GM10266 (cell line): ENCODE results near the gene FADS6.

Source experiments
- DNase-seq: peaks from one replicate; pipeline ENCODE4 v3.0.0; 2012; ENCODE audit errors: extremely low spot score
- CTCF ChIP-seq: IDR thresholded peaks from 2 replicates; pipeline ENCODE4 v1.5.1; 2012; ENCODE audit warnings: mild to moderate bottlenecking, low read depth; ENCODE audit not compliant: control insufficient read depth, insufficient read depth; ENCODE audit errors: missing control alignments

Gene FADS6

GRCh38 chr17:74898376-74898946, 5.0 kb upstream of the FADS6 start:
- no peak for DNase-seq
- no peak for TF ChIP-seq CTCF

DNA sequence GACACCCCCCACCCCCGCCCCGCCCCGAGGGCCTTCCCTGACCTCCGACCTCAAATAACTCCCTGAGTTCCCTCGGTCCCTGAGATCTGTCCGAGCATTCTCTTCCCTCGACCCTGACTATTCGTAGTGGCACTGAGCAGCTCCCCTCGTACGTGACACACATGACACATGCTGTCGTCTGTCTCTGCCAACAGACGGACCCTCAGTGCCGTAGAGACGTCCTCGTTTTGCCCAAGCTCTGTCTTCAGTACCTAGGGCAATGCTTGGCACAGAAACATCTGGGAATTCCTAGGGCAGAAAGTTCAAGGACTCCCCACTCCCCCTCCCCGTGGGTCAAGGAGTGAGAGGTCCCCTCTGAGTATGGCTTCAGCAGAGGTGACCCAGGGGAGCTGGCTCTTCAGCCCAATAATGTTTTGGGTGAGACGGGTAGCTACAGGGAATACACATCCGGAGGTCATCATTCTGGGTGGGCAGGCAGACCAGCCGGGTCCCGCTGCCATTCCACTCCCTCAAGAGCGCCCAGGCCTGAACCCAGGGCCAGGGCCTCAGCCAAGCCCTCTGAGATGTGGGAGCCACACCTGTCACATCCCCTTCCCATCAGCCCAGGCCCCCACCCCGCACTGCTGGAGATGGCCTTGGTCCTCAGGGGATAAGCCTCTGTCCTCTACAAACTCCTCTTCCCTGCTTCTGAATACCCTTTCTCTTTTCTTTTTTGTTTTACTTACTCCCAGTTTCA, 671 bp upstream of the FADS6 start:
- no peak for TF ChIP-seq CTCF
- DNase-seq: no peak

DNA sequence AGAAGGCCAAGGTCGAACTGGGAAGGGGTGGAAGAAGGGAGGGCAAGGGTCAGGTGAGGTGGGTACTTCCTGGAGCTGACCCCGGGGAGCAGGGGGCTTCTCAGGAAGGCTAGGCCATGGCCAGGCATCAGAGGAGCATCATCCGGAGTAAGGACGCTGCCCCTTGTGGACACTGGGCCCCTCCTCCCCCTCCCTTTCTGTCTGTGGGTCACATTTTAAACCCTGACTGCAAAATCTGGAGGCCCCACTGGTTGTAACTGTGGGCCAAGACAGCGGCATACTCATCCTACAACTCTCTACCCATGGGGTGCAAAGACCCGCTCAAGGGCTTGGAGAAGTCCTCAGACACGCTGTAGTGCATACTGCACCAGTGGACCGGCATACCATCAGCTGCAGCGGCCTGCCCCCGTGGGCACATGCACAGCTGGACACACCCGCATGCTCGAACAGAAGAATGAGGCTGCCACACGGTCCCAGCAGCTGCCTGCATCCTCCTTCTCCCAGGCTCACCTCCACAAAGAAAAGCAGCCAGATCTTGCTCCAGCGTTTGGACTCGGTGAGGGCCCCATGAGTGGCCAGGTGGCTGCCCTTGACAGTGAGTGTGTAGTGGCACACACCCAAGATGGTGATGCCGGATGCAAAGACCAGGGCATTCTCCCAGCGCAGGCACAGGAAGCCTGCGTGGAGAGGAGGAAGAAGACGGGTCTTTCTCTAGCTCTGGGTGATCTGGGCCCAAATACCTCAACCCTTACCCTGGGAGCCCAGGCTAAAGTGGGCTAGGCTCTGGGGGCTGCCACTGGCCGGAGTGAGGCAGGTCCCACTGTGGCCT, 1.2 kb downstream of the FADS6 start:
- no peak for TF ChIP-seq CTCF
- DNase-seq: no peak

- DNase-seq: no peak
- TF ChIP-seq CTCF: no peak
Observed at GRCh38 chr17:74890554-74890953, 2.9 kb downstream of the FADS6 start.

DNA sequence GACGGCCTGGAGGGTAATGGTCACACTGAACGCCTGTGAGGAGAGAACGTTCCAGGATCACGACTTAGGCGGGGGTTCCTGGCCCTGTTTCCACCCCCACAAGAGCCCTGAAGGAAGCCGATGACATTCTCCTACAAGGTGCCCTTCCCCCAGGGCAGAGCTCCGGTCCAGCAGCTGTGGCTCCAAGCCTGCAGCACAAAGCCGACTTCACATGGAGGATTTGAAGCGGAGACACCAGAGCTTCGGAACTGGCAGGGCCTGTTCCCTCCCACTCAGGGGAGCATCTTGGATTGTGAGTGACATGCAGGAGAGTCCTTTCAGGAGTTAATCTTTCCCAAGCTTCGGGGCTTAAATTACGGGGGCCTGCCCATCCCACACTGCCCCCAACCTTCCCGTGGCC, 5.0 kb downstream of the FADS6 start:
- TF ChIP-seq CTCF: no peak
- no peak for DNase-seq

GRCh38 chr17:74883241-74883745, 10.1 kb downstream of the FADS6 start:
- no peak for DNase-seq

More at GRCh38 chr17:74883241-74883745, 10.1 kb downstream of the FADS6 start:
- TF ChIP-seq CTCF: no peak
